C4-2B (cell line): ENCODE measurements around the gene SHROOM3.

Experiments used
- CTCF ChIP-seq: fragments of 450-650 bp; conservative IDR thresholded peaks from 2 replicates; pipeline ENCODE4 v1.5.1; 2017; ENCODE audit warnings: mild to moderate bottlenecking
- ZFX ChIP-seq: fragments of 450-650 bp; IDR thresholded peaks from 2 replicates; pipeline ENCODE4 v1.6.1; 2017

DNA sequence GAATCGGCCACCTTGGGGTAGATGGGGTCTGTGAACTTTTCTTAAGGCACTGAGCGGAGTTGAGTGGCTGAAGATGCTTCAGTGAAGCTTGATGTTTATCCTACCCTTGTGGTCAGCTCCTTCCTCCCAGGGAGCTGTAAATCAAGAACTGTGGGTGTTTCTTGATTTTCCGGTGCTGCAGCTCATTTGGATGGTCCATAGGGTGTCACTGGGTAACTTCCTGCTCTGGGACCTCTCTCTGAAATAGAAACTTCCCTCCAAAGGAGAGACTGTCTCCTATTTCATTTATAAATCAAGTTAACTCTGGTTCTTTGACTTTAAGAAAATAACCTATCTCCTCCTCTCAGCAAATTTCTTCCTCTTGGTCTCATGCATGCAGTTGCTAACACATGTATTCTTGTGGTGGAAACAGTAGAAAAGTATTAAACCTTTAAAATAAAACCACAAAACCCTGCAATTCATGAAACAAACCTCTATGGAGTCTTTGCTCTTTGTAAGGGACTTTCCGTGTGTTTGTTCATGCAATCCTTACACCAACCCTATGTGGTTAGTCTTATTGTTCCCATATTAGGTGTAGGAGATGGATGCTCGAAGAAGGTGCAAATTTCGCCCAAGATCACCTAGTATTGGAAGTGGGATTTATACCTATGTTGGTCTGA lies 110.3 kb downstream of the SHROOM3 start:
- TF ChIP-seq CTCF (no peak), ZFX (no peak)
